Measurements from ENCODE around the gene LRRC34. TPM values are rescaled to one million over a fixed set of nuclear protein-coding genes. Genes with fewer than 3 reads are reported as not detected.

The LRRC34 gene
- total and polyA plus RNA-seq, 12 donors = 0.12 to 5.2 (median 2.1) TPM

DNA sequence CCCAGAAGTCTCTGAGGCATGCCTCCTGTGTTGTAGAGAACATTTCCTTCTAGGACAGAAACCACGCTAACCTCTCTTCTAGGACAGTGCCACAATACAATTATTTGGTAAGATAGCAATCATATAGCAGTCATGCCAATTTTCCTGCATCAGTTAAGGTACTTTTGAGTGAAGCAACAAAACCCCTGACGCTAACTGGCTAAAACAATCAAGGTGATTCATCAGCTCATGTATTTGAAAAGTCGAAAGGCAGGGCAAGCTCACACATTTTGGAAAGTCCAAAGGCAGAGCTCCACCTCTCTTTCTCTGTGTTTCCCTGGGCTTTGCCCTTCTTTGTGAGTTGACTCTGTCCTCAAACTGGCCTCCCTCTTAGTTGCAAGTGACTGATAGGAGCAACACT is 58.0 kb downstream of the LRRC34 start:
- intact Hi-C loops (cut with DNase I) = no loop called here
- H3K4me3 ChIP-seq = no peak overlapping the region
- no peaks in the 10 kb centered on the region for H3K4me1 ChIP-seq (replicated peaks in 1 of 2)
- H3K27ac ChIP-seq = no peak overlapping the region
- H3K9me3 ChIP-seq (replicated peaks in 1 of 3) = no peaks in the 10 kb centered on the region
- H3K27me3 ChIP-seq = no peaks in the 10 kb centered on the region
- no peak for DNase-seq
- no peak for TF ChIP-seq POLR2A (IDR thresholded peaks at IDR 0.05)
- no peak for TF ChIP-seq CTCF (IDR thresholded peaks at IDR 0.05)
- WGBS, 4 donors = 77 to 90% (median 85%) methylated on average over 3 of the region's 3 CpGs
- no peaks in the 10 kb centered on the region for H3K36me3 ChIP-seq (replicated peaks in 1 of 2)

GRCh38 chr3:169751875-169752274 is 60.8 kb downstream of the LRRC34 start:
- H3K4me1 ChIP-seq (replicated peaks in 1 of 2) = no peaks in the 10 kb centered on the region
- no peak for DNase-seq
- intact Hi-C loops (cut with DNase I) = no loop called here
- no peak overlapping the region for H3K4me3 ChIP-seq
- WGBS, 4 donors = 79 to 89% (median 83%) methylated on average over 2 of the region's 2 CpGs
- no peaks in the 10 kb centered on the region for H3K27me3 ChIP-seq
- no peaks in the 10 kb centered on the region for H3K9me3 ChIP-seq (replicated peaks in 1 of 3)
- H3K36me3 ChIP-seq (replicated peaks in 1 of 2) = no peaks in the 10 kb centered on the region
- no peak overlapping the region for H3K27ac ChIP-seq
- TF ChIP-seq CTCF (IDR thresholded peaks at IDR 0.05) = no peak
- TF ChIP-seq POLR2A (IDR thresholded peaks at IDR 0.05) = no peak

GRCh38 chr3:169750665-169751064 is 62.0 kb downstream of the LRRC34 start:
- H3K27me3 ChIP-seq = no peaks in the 10 kb centered on the region
- no peak overlapping the region for H3K4me3 ChIP-seq
- H3K9me3 ChIP-seq (replicated peaks in 1 of 3) = no peaks in the 10 kb centered on the region
- no peak overlapping the region for H3K27ac ChIP-seq
- no peak for DNase-seq
- TF ChIP-seq POLR2A (IDR thresholded peaks at IDR 0.05) = no peak
- intact Hi-C loops (cut with DNase I) = no loop called here
- H3K36me3 ChIP-seq (replicated peaks in 1 of 2) = no peaks in the 10 kb centered on the region
- no peaks in the 10 kb centered on the region for H3K4me1 ChIP-seq (replicated peaks in 1 of 2)
- 21 to 39% (median 38%) methylated on average over 2 of the region's 2 CpGs for WGBS, 4 donors

DNA sequence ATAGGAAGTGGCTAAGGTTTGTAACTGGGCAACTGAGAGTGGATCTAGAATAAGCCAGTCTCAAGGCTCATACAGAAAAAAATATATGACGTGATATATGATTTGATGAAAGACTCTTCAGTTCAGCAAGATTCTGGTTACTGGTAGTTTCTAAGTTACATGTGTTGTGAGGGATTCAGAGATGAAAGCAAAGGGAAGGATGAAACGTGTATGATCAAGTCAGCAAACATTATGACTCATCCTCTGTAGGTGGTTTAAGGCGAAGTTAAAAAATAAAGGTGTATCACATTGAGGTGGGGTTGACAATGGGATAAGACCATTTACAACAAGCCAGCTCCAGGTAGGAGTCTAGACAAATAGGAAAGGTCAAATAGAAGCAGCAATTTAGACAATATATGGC is 64.0 kb downstream of the LRRC34 start:
- no peak overlapping the region for H3K27ac ChIP-seq
- no peaks in the 10 kb centered on the region for H3K9me3 ChIP-seq (replicated peaks in 1 of 3)
- no peak for TF ChIP-seq CTCF (IDR thresholded peaks at IDR 0.05)
- no peak for TF ChIP-seq POLR2A (IDR thresholded peaks at IDR 0.05)
- no peak overlapping the region for H3K4me3 ChIP-seq
- intact Hi-C loops (cut with DNase I) = no loop called here
- H3K36me3 ChIP-seq (replicated peaks in 1 of 2) = no peaks in the 10 kb centered on the region
- 56 to 75% (median 63%) methylated on average over 3 of the region's 3 CpGs for WGBS, 4 donors
- no peaks in the 10 kb centered on the region for H3K4me1 ChIP-seq (replicated peaks in 1 of 2)
- no peak for DNase-seq
- no peaks in the 10 kb centered on the region for H3K27me3 ChIP-seq

DNA sequence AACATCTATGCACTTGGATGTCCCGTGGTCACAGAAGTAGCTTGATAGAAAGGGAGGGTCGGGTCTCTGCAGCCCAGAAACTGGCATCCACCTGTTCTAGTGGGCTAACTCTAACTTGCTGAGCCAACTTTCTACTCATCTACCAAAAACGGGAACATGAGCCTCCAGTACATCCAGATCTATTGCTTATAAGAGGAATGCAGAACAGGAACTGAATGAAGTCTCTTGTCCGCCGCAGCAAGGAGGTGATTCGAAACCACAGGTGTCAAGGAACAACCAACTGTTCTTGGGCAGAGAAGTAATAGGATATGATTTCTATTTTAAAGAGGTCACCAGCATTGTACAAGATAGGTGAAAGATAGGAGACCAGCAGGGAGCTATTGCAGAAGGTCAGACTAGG is 65.8 kb downstream of the LRRC34 start:
- no peaks in the 10 kb centered on the region for H3K9me3 ChIP-seq (replicated peaks in 1 of 3)
- intact Hi-C loops (cut with DNase I) = no loop called here
- H3K27ac ChIP-seq = no peak overlapping the region
- no peak for DNase-seq
- no peaks in the 10 kb centered on the region for H3K36me3 ChIP-seq (replicated peaks in 1 of 2)
- H3K27me3 ChIP-seq = no peaks in the 10 kb centered on the region
- no peaks in the 10 kb centered on the region for H3K4me1 ChIP-seq (replicated peaks in 1 of 2)
- 52 to 65% (median 57%) methylated on average over 6 of the region's 6 CpGs for WGBS, 4 donors
- no peak overlapping the region for H3K4me3 ChIP-seq
- no peak for TF ChIP-seq POLR2A (IDR thresholded peaks at IDR 0.05)
- TF ChIP-seq CTCF (IDR thresholded peaks at IDR 0.05) = no peak

All from adrenal gland (tissue), 12 donors.